B cell (primary cell): ENCODE measurements around the gene MYO1E. TPM values are rescaled to one million over a fixed set of nuclear protein-coding genes. Genes with fewer than 3 reads are reported as not detected.
"Not testable (repeated sequence)": the region's sequence is repeated elsewhere in the genome, so short reads cannot be mapped to it uniquely, and the experiment has no call there.

Experiments used
- ATAC-seq: fragments of 200-7000 bp; cut with Tn5 transposase; one replicate; pipeline ENCODE4 v1.10.0; 2021; ENCODE audit warnings: low read depth, mild to moderate bottlenecking, moderate number of reproducible peaks, moderate library complexity
- CTCF ChIA-PET: fragments of 350-600 bp; sonication (Branson Sonifier 250); formaldehyde crosslinking; loops from one replicate; lab custom pipeline; 2021; ENCODE audit warnings: antibody characterized with exemption, inconsistent platforms; lab: Charles Lee
- POLR2A ChIA-PET: fragments of 350-600 bp; sonication (Branson Sonifier 250); formaldehyde crosslinking; loops from one replicate; lab custom pipeline; 2021; ENCODE audit warnings: antibody characterized with exemption; lab: Charles Lee
- DNase-seq: peaks from one replicate; pipeline ENCODE4 v3.0.0; 2013
- H2AFZ ChIP-seq: 2 replicates; pipeline ENCODE4 v1.6.1; 2012; ENCODE audit warnings: mild to moderate bottlenecking, low read depth, low read length; ENCODE audit not compliant: insufficient read depth, poor library complexity, severe bottlenecking
- H3K27ac ChIP-seq, 2 donors: 1 replicate in 1 of 2; 2 replicates in 1 of 2; pipeline ENCODE4 v1.5.1; 2012 to 2013; ENCODE audit warnings: low read length in 2 of 2, mild to moderate bottlenecking in 2 of 2, moderate library complexity in 1 of 2
- H3K27me3 ChIP-seq, 4 experiments: fragments of 200-600 bp in 1 of 4; sonication (generic) in 1 of 4; replicated peaks in 1 of 4; 1 replicate in 2 of 4; 2 replicates in 2 of 4; pipeline versions ENCODE4 v1.6.1 to v1.7.0; 2013 to 2016; ENCODE audit warnings: low read length in 3 of 4, mild to moderate bottlenecking in 2 of 4, mixed read lengths in 1 of 4, moderate library complexity in 1 of 4; ENCODE audit not compliant: insufficient read depth in 4 of 4, control insufficient read depth in 3 of 4; ENCODE audit errors: control extremely low read depth in 1 of 4
- H3K36me3 ChIP-seq, 2 experiments: replicated peaks in 1 of 2; 1 replicate in 1 of 2; 2 replicates in 1 of 2; pipeline versions ENCODE4 v1.6.1 to v1.7.1; 2013; ENCODE audit warnings: low read length in 1 of 2; ENCODE audit not compliant: insufficient read depth in 2 of 2, control insufficient read depth in 1 of 2; ENCODE audit errors: control extremely low read depth in 1 of 2, extremely low read depth in 1 of 2
- H3K4me1 ChIP-seq, 2 donors: fragments of 200-600 bp in 1 of 2; sonication (generic) in 1 of 2; 1 replicate in 1 of 2; 2 replicates in 1 of 2; pipeline versions ENCODE4 v1.5.1 to v1.6.1; 2013 to 2017; ENCODE audit warnings: low read length in 2 of 2; ENCODE audit not compliant: control insufficient read depth in 2 of 2, insufficient read depth in 2 of 2
- H3K4me2 ChIP-seq: replicated peaks from 2 replicates; pipeline ENCODE3; 2012; ENCODE audit warnings: mild to moderate bottlenecking, low read depth, low read length; ENCODE audit not compliant: poor library complexity, severe bottlenecking
- H3K4me3 ChIP-seq, 5 experiments: fragments of 200-600 bp in 1 of 5; sonication (generic) in 1 of 5; 1 replicate in 3 of 5; 2 replicates in 2 of 5; pipeline versions ENCODE4 v1.5.1 to v1.7.0; 2011 to 2016; ENCODE audit warnings: low read length in 4 of 5, mild to moderate bottlenecking in 4 of 5, low read depth in 2 of 5, control low read depth in 1 of 5, moderate library complexity in 1 of 5; ENCODE audit not compliant: insufficient read depth in 1 of 5; ENCODE audit errors: control extremely low read depth in 1 of 5, extremely low read depth in 1 of 5
- H3K79me2 ChIP-seq: fragments of 200-600 bp; sonication (generic); one replicate; pipeline ENCODE4 v1.6.0; 2016; ENCODE audit warnings: low read length; ENCODE audit not compliant: control insufficient read depth, insufficient read depth
- H3K9ac ChIP-seq: fragments of 200-600 bp; sonication (generic); 2 replicates; pipeline ENCODE4 v1.6.1; 2017; ENCODE audit warnings: mild to moderate bottlenecking, low read length, moderate library complexity
- H3K9me3 ChIP-seq, 3 donors: one replicate each; pipeline versions ENCODE4 v1.6.1 to v1.7.1; 2013; ENCODE audit warnings: low read length in 2 of 3; ENCODE audit not compliant: control insufficient read depth in 2 of 3, insufficient read depth in 1 of 3; ENCODE audit errors: control extremely low read depth in 1 of 3
- H4K20me1 ChIP-seq: 2 replicates; pipeline ENCODE4 v1.6.0; 2012; ENCODE audit warnings: mild to moderate bottlenecking, low read length; ENCODE audit not compliant: insufficient read depth, control insufficient read depth, poor library complexity, severe bottlenecking
- H3K27ac Mint-ChIP-seq: one replicate; pipeline ENCODE4 v1.8.0; 2021; ENCODE audit warnings: mixed read lengths
- H3K27me3 Mint-ChIP-seq: one replicate; pipeline ENCODE4 v1.8.0; 2021; ENCODE audit warnings: mixed read lengths
- H3K4me1 Mint-ChIP-seq: one replicate; pipeline ENCODE4 v1.8.0; 2021; ENCODE audit warnings: mixed read lengths
- H3K4me3 Mint-ChIP-seq: one replicate; pipeline ENCODE4 v1.8.0; 2021; ENCODE audit warnings: mixed read lengths
- H3K9me3 Mint-ChIP-seq: one replicate; pipeline ENCODE4 v1.8.0; 2022; ENCODE audit warnings: mixed read lengths; ENCODE audit not compliant: insufficient read depth
- CTCF ChIP-seq: fragments of 200-600 bp; IDR thresholded peaks from one replicate; pipeline ENCODE4 v1.8.0; 2022; ENCODE audit warnings: antibody characterized with exemption, mild to moderate bottlenecking
- EZH2 ChIP-seq: IDR thresholded peaks from 2 replicates; pipeline ENCODE4 v1.6.1; 2012; ENCODE audit warnings: borderline replicate concordance, low read depth, mild to moderate bottlenecking, moderate library complexity, low read length; ENCODE audit not compliant: insufficient read depth, poor library complexity, severe bottlenecking
- WGBS: methylation state at CpG from one replicate; pipeline ENCODE4 v1.1.5; 2013; ENCODE audit warnings: missing lambda C conversion rate; ENCODE audit not compliant: insufficient coverage; 5-methylcytosine and 5-hydroxymethylcytosine counted together
- intact Hi-C: fragments of 100-400 bp; cut with micrococcal nuclease; formaldehyde crosslinking; loops from one replicate; pipeline ENCODE4 v1.10.0; 2022
- polyA plus RNA-seq: library from polyadenylated mRNA; depleted of rRNA; stranded (reverse); fragments of >200 nt; gene quantifications from 2 replicates; pipeline ENCODE4 v1.2.3, GENCODE V29; 2012
- total RNA-seq, 2 donors: library from RNA; stranded (reverse); fragments of 120-200 nt in 1 of 2; gene quantifications; 1 replicate in 1 of 2; 2 replicates in 1 of 2; pipeline versions ENCODE4 v1.2.3 to v1.2.4, GENCODE V29; 2013 to 2022

Gene MYO1E
- total and polyA plus RNA-seq, 2 donors (not counting 1 experiment from before 2014, with no cell fraction given) = 11.9 to 100.0 TPM

GRCh38 chr15:59280855-59281254 is 91.8 kb downstream of the MYO1E start:
- no peaks in the 10 kb centered on the region for H3K9me3 ChIP-seq
- H3K4me3 ChIP-seq = no peak overlapping the region
- H3K9me3 Mint-ChIP-seq = no peaks in the 10 kb centered on the region
- WGBS = 93% methylated on average over 4 of the region's 5 CpGs
- H3K4me1 Mint-ChIP-seq = peaks cover 31% of the 10 kb centered on the region
- no peaks in the 10 kb centered on the region for H3K27me3 ChIP-seq
- ATAC-seq (no peak), DNase-seq (no peak)
- no peak overlapping the region for H3K4me3 Mint-ChIP-seq
- H3K9ac ChIP-seq = no peak overlapping the region
- POLR2A ChIA-PET = no interaction called here
- H3K4me1 ChIP-seq = no peaks in the 10 kb centered on the region
- H4K20me1 ChIP-seq = peaks cover 41% of the 10 kb centered on the region
- no peak overlapping the region for H3K4me2 ChIP-seq
- H3K27me3 Mint-ChIP-seq = no peaks in the 10 kb centered on the region
- no peak overlapping the region for H2AFZ ChIP-seq
- TF ChIP-seq CTCF (no peak), EZH2 (no peak)
- H3K79me2 ChIP-seq = peaks cover 99% of the 10 kb centered on the region
- no peak overlapping the region for H3K27ac ChIP-seq
- CTCF ChIA-PET = interaction anchor here (1.1 kb wide), 1 partner anchor 9 kb away, joined by 3 read pairs; no protein-coding TSS in a partner anchor
- no peaks in the 10 kb centered on the region for H3K36me3 ChIP-seq
- intact Hi-C loops = no loop called here
- H3K27ac Mint-ChIP-seq = no peak overlapping the region

GRCh38 chr15:59280292-59280691 is 92.4 kb downstream of the MYO1E start:
- H3K27me3 Mint-ChIP-seq, H3K4me3 ChIP-seq, H3K27ac ChIP-seq, ATAC-seq, H3K4me1 ChIP-seq, POLR2A ChIA-PET, H2AFZ ChIP-seq, H3K4me2 ChIP-seq, H3K9ac ChIP-seq, H3K9me3 Mint-ChIP-seq, H3K27me3 ChIP-seq, H3K4me3 Mint-ChIP-seq, H3K27ac Mint-ChIP-seq, intact Hi-C loops, H3K36me3 ChIP-seq, H3K9me3 ChIP-seq, DNase-seq: not testable (repeated sequence)
- CTCF ChIA-PET = interaction anchor here (0.9 to 3.0 kb wide), 3 partner anchors 10 to 33 kb away, joined by 3 to 7 read pairs (median 3); no protein-coding TSS in a partner anchor
- peaks cover 45% of the 10 kb centered on the region for H4K20me1 ChIP-seq
- peaks cover 99% of the 10 kb centered on the region for H3K79me2 ChIP-seq
- WGBS = 100% methylated on average over 2 of the region's 6 CpGs
- H3K4me1 Mint-ChIP-seq = peaks cover 33% of the 10 kb centered on the region
